ENCODE data around the gene MCCD1.

MCCD1 gene

DNA sequence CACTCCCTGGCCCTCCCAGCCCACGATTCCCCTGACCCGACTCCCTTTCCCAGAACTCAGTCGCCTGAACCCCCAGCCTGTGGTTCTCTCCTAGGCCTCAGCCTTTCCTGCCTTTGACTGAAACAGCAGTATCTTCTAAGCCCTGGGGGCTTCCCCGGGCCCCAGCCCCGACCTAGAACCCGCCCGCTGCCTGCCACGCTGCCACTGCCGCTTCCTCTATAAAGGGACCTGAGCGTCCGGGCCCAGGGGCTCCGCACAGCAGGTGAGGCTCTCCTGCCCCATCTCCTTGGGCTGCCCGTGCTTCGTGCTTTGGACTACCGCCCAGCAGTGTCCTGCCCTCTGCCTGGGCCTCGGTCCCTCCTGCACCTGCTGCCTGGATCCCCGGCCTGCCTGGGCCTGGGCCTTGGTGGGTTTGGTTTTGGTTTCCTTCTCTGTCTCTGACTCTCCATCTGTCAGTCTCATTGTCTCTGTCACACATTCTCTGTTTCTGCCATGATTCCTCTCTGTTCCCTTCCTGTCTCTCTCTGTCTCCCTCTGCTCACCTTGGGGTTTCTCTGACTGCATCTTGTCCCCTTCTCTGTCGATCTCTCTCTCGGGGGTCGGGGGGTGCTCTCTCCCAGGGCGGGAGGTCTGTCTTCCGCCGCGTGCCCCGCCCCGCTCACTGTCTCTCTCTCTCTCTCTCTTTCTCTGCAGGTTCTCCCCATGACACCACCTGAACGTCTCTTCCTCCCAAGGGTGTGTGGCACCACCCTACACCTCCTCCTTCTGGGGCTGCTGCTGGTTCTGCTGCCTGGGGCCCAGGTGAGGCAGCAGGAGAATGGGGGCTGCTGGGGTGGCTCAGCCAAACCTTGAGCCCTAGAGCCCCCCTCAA, 43.5 kb downstream of the MCCD1 start, which contains the start of gene LTA:
Gene LTA, plus strand, starts transcription at position 249 of the 871 bp plus-strand sequence. Its CDS starts 454 bp downstream, at position 703.
- DNase-seq (ENCODE audit: low read depth in 2 of 2), result peak; percentile 72 to 81

DNA sequence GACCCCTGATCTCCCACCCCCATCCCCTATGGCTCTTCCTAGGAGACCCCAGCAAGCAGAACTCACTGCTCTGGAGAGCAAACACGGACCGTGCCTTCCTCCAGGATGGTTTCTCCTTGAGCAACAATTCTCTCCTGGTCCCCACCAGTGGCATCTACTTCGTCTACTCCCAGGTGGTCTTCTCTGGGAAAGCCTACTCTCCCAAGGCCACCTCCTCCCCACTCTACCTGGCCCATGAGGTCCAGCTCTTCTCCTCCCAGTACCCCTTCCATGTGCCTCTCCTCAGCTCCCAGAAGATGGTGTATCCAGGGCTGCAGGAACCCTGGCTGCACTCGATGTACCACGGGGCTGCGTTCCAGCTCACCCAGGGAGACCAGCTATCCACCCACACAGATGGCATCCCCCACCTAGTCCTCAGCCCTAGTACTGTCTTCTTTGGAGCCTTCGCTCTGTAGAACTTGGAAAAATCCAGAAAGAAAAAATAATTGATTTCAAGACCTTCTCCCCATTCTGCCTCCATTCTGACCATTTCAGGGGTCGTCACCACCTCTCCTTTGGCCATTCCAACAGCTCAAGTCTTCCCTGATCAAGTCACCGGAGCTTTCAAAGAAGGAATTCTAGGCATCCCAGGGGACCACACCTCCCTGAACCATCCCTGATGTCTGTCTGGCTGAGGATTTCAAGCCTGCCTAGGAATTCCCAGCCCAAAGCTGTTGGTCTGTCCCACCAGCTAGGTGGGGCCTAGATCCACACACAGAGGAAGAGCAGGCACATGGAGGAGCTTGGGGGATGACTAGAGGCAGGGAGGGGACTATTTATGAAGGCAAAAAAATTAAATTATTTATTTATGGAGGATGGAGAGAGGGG, 44.7 kb downstream of the MCCD1 start:
- DNase-seq (ENCODE audit: low read depth in 2 of 2), result no peak

DNA sequence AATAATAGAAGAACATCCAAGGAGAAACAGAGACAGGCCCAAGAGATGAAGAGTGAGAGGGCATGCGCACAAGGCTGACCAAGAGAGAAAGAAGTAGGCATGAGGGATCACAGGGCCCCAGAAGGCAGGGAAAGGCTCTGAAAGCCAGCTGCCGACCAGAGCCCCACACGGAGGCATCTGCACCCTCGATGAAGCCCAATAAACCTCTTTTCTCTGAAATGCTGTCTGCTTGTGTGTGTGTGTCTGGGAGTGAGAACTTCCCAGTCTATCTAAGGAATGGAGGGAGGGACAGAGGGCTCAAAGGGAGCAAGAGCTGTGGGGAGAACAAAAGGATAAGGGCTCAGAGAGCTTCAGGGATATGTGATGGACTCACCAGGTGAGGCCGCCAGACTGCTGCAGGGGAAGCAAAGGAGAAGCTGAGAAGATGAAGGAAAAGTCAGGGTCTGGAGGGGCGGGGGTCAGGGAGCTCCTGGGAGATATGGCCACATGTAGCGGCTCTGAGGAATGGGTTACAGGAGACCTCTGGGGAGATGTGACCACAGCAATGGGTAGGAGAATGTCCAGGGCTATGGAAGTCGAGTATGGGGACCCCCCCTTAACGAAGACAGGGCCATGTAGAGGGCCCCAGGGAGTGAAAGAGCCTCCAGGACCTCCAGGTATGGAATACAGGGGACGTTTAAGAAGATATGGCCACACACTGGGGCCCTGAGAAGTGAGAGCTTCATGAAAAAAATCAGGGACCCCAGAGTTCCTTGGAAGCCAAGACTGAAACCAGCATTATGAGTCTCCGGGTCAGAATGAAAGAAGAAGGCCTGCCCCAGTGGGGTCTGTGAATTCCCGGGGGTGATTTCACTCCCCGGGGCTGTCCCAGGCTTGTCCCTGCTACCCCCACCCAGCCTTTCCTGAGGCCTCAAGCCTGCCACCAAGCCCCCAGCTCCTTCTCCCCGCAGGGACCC, 45.6 kb downstream of the MCCD1 start:
- no peak for DNase-seq (ENCODE audit: low read depth in 2 of 2)

DNA sequence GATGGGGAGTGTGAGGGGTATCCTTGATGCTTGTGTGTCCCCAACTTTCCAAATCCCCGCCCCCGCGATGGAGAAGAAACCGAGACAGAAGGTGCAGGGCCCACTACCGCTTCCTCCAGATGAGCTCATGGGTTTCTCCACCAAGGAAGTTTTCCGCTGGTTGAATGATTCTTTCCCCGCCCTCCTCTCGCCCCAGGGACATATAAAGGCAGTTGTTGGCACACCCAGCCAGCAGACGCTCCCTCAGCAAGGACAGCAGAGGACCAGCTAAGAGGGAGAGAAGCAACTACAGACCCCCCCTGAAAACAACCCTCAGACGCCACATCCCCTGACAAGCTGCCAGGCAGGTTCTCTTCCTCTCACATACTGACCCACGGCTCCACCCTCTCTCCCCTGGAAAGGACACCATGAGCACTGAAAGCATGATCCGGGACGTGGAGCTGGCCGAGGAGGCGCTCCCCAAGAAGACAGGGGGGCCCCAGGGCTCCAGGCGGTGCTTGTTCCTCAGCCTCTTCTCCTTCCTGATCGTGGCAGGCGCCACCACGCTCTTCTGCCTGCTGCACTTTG, 46.7 kb downstream of the MCCD1 start, which contains the start of gene TNF:
Gene TNF, plus strand, starts transcription at position 231 of the 567 bp plus-strand sequence. Its CDS starts 177 bp downstream, at position 408.
- DNase-seq (ENCODE audit: low read depth in 2 of 2), result peak; percentile 76 to 83

DNA sequence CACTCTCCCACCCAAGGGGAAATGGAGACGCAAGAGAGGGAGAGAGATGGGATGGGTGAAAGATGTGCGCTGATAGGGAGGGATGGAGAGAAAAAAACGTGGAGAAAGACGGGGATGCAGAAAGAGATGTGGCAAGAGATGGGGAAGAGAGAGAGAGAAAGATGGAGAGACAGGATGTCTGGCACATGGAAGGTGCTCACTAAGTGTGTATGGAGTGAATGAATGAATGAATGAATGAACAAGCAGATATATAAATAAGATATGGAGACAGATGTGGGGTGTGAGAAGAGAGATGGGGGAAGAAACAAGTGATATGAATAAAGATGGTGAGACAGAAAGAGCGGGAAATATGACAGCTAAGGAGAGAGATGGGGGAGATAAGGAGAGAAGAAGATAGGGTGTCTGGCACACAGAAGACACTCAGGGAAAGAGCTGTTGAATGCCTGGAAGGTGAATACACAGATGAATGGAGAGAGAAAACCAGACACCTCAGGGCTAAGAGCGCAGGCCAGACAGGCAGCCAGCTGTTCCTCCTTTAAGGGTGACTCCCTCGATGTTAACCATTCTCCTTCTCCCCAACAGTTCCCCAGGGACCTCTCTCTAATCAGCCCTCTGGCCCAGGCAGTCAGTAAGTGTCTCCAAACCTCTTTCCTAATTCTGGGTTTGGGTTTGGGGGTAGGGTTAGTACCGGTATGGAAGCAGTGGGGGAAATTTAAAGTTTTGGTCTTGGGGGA, 47.4 kb downstream of the MCCD1 start:
- DNase-seq (ENCODE audit: low read depth in 2 of 2), result no peak

DNA sequence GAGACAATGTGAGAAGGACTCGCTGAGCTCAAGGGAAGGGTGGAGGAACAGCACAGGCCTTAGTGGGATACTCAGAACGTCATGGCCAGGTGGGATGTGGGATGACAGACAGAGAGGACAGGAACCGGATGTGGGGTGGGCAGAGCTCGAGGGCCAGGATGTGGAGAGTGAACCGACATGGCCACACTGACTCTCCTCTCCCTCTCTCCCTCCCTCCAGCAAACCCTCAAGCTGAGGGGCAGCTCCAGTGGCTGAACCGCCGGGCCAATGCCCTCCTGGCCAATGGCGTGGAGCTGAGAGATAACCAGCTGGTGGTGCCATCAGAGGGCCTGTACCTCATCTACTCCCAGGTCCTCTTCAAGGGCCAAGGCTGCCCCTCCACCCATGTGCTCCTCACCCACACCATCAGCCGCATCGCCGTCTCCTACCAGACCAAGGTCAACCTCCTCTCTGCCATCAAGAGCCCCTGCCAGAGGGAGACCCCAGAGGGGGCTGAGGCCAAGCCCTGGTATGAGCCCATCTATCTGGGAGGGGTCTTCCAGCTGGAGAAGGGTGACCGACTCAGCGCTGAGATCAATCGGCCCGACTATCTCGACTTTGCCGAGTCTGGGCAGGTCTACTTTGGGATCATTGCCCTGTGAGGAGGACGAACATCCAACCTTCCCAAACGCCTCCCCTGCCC, 48.3 kb downstream of the MCCD1 start:
- DNase-seq (ENCODE audit: low read depth in 2 of 2), result no peak

DNA sequence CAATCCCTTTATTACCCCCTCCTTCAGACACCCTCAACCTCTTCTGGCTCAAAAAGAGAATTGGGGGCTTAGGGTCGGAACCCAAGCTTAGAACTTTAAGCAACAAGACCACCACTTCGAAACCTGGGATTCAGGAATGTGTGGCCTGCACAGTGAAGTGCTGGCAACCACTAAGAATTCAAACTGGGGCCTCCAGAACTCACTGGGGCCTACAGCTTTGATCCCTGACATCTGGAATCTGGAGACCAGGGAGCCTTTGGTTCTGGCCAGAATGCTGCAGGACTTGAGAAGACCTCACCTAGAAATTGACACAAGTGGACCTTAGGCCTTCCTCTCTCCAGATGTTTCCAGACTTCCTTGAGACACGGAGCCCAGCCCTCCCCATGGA, 48.8 kb downstream of the MCCD1 start:
- DNase-seq (ENCODE audit: low read depth in 2 of 2), result no peak

DNA sequence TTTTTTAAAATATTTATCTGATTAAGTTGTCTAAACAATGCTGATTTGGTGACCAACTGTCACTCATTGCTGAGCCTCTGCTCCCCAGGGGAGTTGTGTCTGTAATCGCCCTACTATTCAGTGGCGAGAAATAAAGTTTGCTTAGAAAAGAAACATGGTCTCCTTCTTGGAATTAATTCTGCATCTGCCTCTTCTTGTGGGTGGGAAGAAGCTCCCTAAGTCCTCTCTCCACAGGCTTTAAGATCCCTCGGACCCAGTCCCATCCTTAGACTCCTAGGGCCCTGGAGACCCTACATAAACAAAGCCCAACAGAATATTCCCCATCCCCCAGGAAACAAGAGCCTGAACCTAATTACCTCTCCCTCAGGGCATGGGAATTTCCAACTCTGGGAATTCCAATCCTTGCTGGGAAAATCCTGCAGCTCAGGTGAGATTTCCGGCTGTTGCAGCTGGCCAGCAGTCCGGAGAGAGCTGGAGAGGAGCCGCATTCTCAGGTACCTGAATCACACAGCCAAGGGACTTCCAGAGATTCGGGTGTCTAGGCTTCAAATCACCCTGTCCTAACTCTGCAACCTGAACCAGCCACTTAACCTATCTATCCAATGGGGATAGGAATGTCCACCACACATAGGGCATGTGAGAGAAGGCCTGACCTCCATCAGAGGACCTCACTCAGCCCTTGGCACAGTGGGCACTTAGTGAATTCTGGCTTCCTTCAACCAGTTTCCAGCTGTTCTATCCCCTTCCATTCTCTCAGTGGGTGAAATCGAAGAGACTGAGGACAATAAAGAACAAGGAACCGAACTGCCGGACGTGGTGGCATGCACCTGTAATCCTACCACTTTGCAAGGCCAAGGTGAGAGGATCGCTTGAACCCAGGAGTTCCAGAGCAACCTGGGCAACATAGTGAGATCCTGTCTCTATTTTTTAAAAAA, 49.7 kb downstream of the MCCD1 start:
- DNase-seq (ENCODE audit: low read depth in 2 of 2), result no peak

DNA sequence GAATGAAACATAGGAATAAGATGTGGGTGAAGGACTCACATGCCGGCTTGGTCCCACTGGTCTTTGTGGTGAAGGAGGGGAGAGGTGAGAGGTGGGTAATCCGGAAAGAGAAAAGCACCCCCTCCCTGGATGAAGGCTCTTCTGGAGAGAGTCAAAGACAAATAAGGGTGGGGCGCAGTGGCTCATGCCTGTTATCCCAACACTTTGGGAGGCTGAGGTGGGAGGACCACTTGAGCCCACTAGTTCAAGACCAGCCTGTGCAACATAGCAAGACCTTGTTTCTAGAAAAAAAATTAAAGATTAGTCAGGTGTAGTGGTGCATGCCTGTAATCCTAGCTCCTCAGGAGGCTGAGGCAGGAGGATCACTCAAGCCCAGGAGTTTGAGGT, 50.4 kb downstream of the MCCD1 start:
- DNase-seq (ENCODE audit: low read depth in 2 of 2), result no peak

All from stimulated activated CD4-positive, alpha-beta T cell treated with anti-CD3 and anti-CD28 coated beads, Interleukin-4, amount 100 ng/mL, for 48 hours (primary cell).